Vagina (tissue), 2 donors: ENCODE results near the gene BIN1. TPM values are rescaled to one million over a fixed set of nuclear protein-coding genes. Genes with fewer than 3 reads are reported as not detected.

Experiments used
- DNase-seq, 2 donors: peaks; one replicate each; pipeline ENCODE4 v3.0.0-alpha.2; 2017; ENCODE audit errors: extremely low spot score in 2 of 2
- H3K27ac ChIP-seq: fragments of 200-600 bp; sonication (generic); one replicate; pipeline ENCODE4 v1.5.1; 2019
- H3K27me3 ChIP-seq: fragments of 200-600 bp; sonication (generic); one replicate; pipeline ENCODE4 v1.5.1; 2019
- H3K36me3 ChIP-seq, 2 donors: fragments of 200-600 bp; sonication (generic); one replicate each; pipeline ENCODE4 v1.5.1; 2017 to 2019
- H3K4me1 ChIP-seq: fragments of 200-600 bp; sonication (generic); one replicate; pipeline ENCODE4 v1.5.1; 2019
- H3K4me3 ChIP-seq, 2 donors: fragments of 200-600 bp; sonication (generic); 1 replicate in 1 of 2; 2 replicates in 1 of 2; pipeline ENCODE4 v1.5.1; 2016 to 2019
- H3K9me3 ChIP-seq: fragments of 200-600 bp; sonication (generic); one replicate; pipeline ENCODE4 v1.5.1; 2019
- CTCF ChIP-seq, 3 experiments: fragments of 450-650 bp in 2 of 3; fragments of 200-600 bp in 1 of 3; sonication (generic) in 1 of 3; IDR thresholded peaks; one replicate each; pipeline ENCODE4 v1.5.1; 2017 to 2019; ENCODE audit warnings: antibody characterized with exemption in 3 of 3, mild to moderate bottlenecking in 2 of 3, moderate library complexity in 2 of 3
- POLR2A ChIP-seq, 2 donors: fragments of 450-650 bp; IDR thresholded peaks; one replicate each; pipeline ENCODE4 v1.6.1; 2017; ENCODE audit warnings: antibody characterized with exemption in 2 of 2, mild to moderate bottlenecking in 2 of 2, moderate library complexity in 2 of 2
- POLR2AphosphoS5 ChIP-seq, 2 donors: sonication (generic); formaldehyde crosslinking; IDR thresholded peaks; one replicate each; pipeline ENCODE4 v1.9.0; 2017; ENCODE audit warnings: antibody characterized with exemption in 2 of 2, mild to moderate bottlenecking in 2 of 2, low read depth in 1 of 2; ENCODE audit not compliant: insufficient read depth in 1 of 2
- intact Hi-C: fragments of 100-400 bp; cut with DNase I; formaldehyde crosslinking; loops from one replicate; pipeline ENCODE4 v1.15.1; 2023
- total RNA-seq: library from RNA; depleted of rRNA; stranded (reverse); fragments of >200 nt; gene quantifications from one replicate; pipeline ENCODE4 v1.2.3, GENCODE V29; 2016

BIN1 gene
- total RNA-seq, 1 donor from 2014 or later: 60.9 TPM

GRCh38 chr2:127076924-127077323 lies 30.0 kb downstream of the BIN1 start:
- Histone ChIP-seq H3K4me3 (no peak overlapping the region), H3K27me3 (no peaks in the 10 kb centered on the region), H3K27ac (peak overlapping the region; percentile 95), H3K9me3 (no peaks in the 10 kb centered on the region), H3K36me3 (no peaks in the 10 kb centered on the region), H3K4me1 (peaks cover 89% of the 10 kb centered on the region)
- DNase-seq: no peak
- peak in 1 of 2 donors; percentile 28 for TF ChIP-seq POLR2AphosphoS5 (IDR thresholded peaks at IDR 0.05; ENCODE audit: insufficient read depth in 1 of 2, low read depth in 1 of 2)
- no peak for TF ChIP-seq POLR2A (IDR thresholded peaks at IDR 0.05)
- intact Hi-C loops: no loop called here

DNA sequence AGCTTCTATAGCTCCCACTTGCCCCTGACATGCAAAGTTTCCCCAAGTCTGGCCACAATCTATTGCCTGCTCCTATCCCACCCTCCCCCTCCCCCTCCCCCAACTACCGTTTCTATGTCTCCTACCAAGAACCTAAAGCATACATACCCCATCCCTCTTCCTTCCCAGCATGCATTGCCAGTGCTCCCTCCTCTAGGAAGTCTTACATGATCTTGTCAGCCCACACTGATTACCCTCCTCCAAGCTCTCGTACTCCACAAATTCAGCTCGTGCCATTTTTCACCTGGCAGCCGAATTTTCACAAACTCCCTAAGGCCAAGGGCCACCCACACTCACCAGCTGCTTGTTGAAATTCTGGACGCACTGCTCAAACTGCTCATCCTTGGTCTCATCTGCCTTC lies 30.7 kb downstream of the BIN1 start:
- no peak overlapping the region for H3K4me3 ChIP-seq
- no peaks in the 10 kb centered on the region for H3K36me3 ChIP-seq
- no peaks in the 10 kb centered on the region for H3K9me3 ChIP-seq
- peak overlapping the region; percentile 95 for H3K27ac ChIP-seq
- intact Hi-C loops: no loop called here
- no peaks in the 10 kb centered on the region for H3K27me3 ChIP-seq
- no peak for DNase-seq
- peaks cover 83% of the 10 kb centered on the region for H3K4me1 ChIP-seq
- no peak for TF ChIP-seq POLR2AphosphoS5 (IDR thresholded peaks at IDR 0.05; ENCODE audit: insufficient read depth in 1 of 2, low read depth in 1 of 2)
- no peak for TF ChIP-seq POLR2A (IDR thresholded peaks at IDR 0.05)

DNA sequence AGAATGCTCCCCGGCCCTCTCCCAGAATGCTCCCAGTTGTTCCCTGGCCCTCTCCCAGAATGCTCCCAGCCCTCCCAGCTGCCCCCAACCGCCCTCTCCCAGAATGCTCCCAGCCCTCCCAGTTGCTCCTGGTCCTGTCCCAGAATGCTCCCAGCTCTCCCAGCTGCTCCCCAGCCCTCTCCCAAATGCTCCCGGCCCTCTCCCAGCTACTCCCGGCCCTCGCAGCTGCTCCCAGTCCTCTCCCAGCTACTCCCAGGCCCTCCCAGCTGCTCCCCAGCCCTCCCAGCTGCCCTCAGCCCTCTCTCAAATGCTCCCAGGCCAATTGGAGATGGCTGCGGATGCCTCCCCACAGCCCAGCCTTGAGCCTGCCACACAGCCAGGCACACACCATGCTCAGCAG lies 31.1 kb downstream of the BIN1 start:
- peak overlapping the region; percentile 95 for H3K27ac ChIP-seq
- no peaks in the 10 kb centered on the region for H3K36me3 ChIP-seq
- H3K4me1 ChIP-seq: peaks cover 78% of the 10 kb centered on the region
- H3K4me3 ChIP-seq: no peak overlapping the region
- DNase-seq: no peak
- H3K9me3 ChIP-seq: no peaks in the 10 kb centered on the region
- TF ChIP-seq CTCF (IDR thresholded peaks at IDR 0.05) (no peak), POLR2A (IDR thresholded peaks at IDR 0.05) (no peak)
- H3K27me3 ChIP-seq: no peaks in the 10 kb centered on the region
- intact Hi-C loops: no loop called here

- Histone ChIP-seq H3K4me1 (peaks cover 70% of the 10 kb centered on the region), H3K36me3 (no peaks in the 10 kb centered on the region), H3K9me3 (no peaks in the 10 kb centered on the region), H3K4me3 (no peak overlapping the region), H3K27me3 (no peaks in the 10 kb centered on the region), H3K27ac (peak overlapping the region; percentile 74)
- intact Hi-C loops: no loop called here
- TF ChIP-seq POLR2AphosphoS5 (IDR thresholded peaks at IDR 0.05; ENCODE audit: insufficient read depth in 1 of 2, low read depth in 1 of 2): no peak
- no peak for TF ChIP-seq CTCF (IDR thresholded peaks at IDR 0.05)
- no peak for TF ChIP-seq POLR2A (IDR thresholded peaks at IDR 0.05)
- DNase-seq: no peak
These were observed 32.0 kb downstream of the BIN1 start for GRCh38 chr2:127074936-127075335.

DNA sequence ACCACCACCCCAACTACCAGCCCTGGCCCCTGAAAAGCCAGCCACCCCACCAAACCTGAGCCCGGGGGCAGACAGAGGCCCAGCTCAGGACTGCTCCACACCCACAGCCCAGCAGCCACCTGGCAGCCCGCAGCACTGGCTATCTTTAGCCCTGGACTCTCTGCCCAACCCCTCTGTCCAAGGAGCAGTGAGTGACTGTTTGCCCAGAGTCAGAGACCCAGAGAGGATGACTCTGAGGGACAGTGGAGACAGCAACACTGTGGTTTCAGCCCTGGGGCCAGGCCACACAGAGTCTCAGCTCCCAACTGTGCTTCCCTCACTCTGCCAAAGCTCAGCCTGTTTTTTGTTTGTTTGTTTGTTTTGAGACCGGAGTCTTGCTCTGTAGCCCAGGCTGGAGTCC lies 32.6 kb downstream of the BIN1 start:
- TF ChIP-seq POLR2A (IDR thresholded peaks at IDR 0.05): no peak
- TF ChIP-seq CTCF (IDR thresholded peaks at IDR 0.05): no peak
- no peak for TF ChIP-seq POLR2AphosphoS5 (IDR thresholded peaks at IDR 0.05; ENCODE audit: insufficient read depth in 1 of 2, low read depth in 1 of 2)
- Histone ChIP-seq H3K9me3 (no peaks in the 10 kb centered on the region), H3K4me3 (no peak overlapping the region), H3K36me3 (no peaks in the 10 kb centered on the region), H3K27ac (peak overlapping the region; percentile 74), H3K4me1 (peaks cover 64% of the 10 kb centered on the region), H3K27me3 (no peaks in the 10 kb centered on the region)
- intact Hi-C loops: no loop called here
- no peak for DNase-seq

- intact Hi-C loops: no loop called here
- no peak for TF ChIP-seq CTCF (IDR thresholded peaks at IDR 0.05)
- peak in 1 of 2 donors; percentile 25 for TF ChIP-seq POLR2AphosphoS5 (IDR thresholded peaks at IDR 0.05; ENCODE audit: insufficient read depth in 1 of 2, low read depth in 1 of 2)
- TF ChIP-seq POLR2A (IDR thresholded peaks at IDR 0.05): no peak
- Histone ChIP-seq H3K9me3 (no peaks in the 10 kb centered on the region), H3K4me3 (no peak overlapping the region), H3K4me1 (peaks cover 53% of the 10 kb centered on the region), H3K27ac (peak overlapping the region; percentile 74), H3K36me3 (no peaks in the 10 kb centered on the region), H3K27me3 (no peaks in the 10 kb centered on the region)
- DNase-seq: no peak
These were observed 34.0 kb downstream of the BIN1 start for GRCh38 chr2:127072970-127073369.
